Heart left ventricle (tissue), 16 donors: Measurements from ENCODE around the gene AMER3. TPM values are rescaled to one million over a fixed set of nuclear protein-coding genes. Genes with fewer than 3 reads are reported as not detected.
A peak's percentile ranks its signal among the peaks of the same experiment; 100 is the strongest.

Experiments
- ATAC-seq, 4 donors: fragments of 200-7000 bp; cut with Tn5 transposase; one replicate each; pipeline ENCODE4 v1.9.1; 2020 to 2022; ENCODE audit warnings: moderate library complexity in 4 of 4, mild to moderate bottlenecking in 3 of 4, moderate number of reproducible peaks in 1 of 4
- DNase-seq, 5 donors: peaks; one replicate each; pipeline ENCODE4 v3.0.0-alpha.2; 2020
- H3K27ac ChIP-seq, 12 donors: fragments of 200-600 bp; sonication (generic) in 4 of 12; one replicate each; pipeline versions ENCODE4 v1.5.0 to v1.8.0; 2016 to 2022; ENCODE audit warnings: mild to moderate bottlenecking in 2 of 12
- H3K27me3 ChIP-seq, 9 donors: fragments of 200-600 bp; sonication (generic) in 2 of 9; one replicate each; pipeline versions ENCODE4 v1.5.1 to v1.8.0; 2016 to 2022; ENCODE audit warnings: mild to moderate bottlenecking in 3 of 9
- H3K36me3 ChIP-seq, 9 donors: fragments of 200-600 bp; sonication (generic) in 2 of 9; one replicate each; pipeline versions ENCODE4 v1.5.0 to v1.8.0; 2018 to 2022; ENCODE audit warnings: mild to moderate bottlenecking in 2 of 9
- H3K4me1 ChIP-seq, 12 donors: fragments of 200-600 bp; sonication (generic) in 4 of 12; one replicate each; pipeline versions ENCODE4 v1.5.0 to v1.8.0; 2016 to 2022; ENCODE audit warnings: mild to moderate bottlenecking in 3 of 12
- H3K4me3 ChIP-seq, 12 donors: fragments of 200-600 bp; sonication (generic) in 4 of 12; one replicate each; pipeline versions ENCODE4 v1.5.0 to v1.8.0; 2017 to 2022; ENCODE audit warnings: mild to moderate bottlenecking in 9 of 12, moderate library complexity in 4 of 12
- H3K9me3 ChIP-seq, 12 donors: fragments of 200-600 bp; sonication (generic) in 4 of 12; one replicate each; pipeline versions ENCODE4 v1.5.0 to v1.8.0; 2016 to 2022; ENCODE audit warnings: mild to moderate bottlenecking in 1 of 12
- CTCF ChIP-seq, 12 donors: fragments of 200-600 bp; sonication (generic) in 4 of 12; IDR thresholded peaks; one replicate each; pipeline versions ENCODE4 v1.5.0 to v1.8.0; 2018 to 2022; ENCODE audit warnings: antibody characterized with exemption in 12 of 12, mild to moderate bottlenecking in 5 of 12
- POLR2A ChIP-seq, 2 donors: fragments of 450-650 bp; IDR thresholded peaks; one replicate each; pipeline ENCODE4 v1.6.1; 2017; ENCODE audit warnings: antibody characterized with exemption in 2 of 2, mild to moderate bottlenecking in 2 of 2, moderate library complexity in 2 of 2
- WGBS, 4 donors: extraction: QIAGEN DNeasy Blood & Tissue Kit in 2 of 4; methylation state at CpG; one replicate each; pipeline versions ENCODE4 v1.1.5 to v1.1.7; 2013 to 2018; 5-methylcytosine and 5-hydroxymethylcytosine counted together
- intact Hi-C, 10 donors: fragments of 100-400 bp; cut with DNase I; formaldehyde crosslinking; loops; one replicate each; pipeline versions ENCODE4 v1.11.1 to v1.14.2; 2022
- polyA plus RNA-seq, 2 donors: library from polyadenylated mRNA; stranded (reverse); fragments of 200-250 nt; gene quantifications; one replicate each; pipeline ENCODE4 v1.2.3, GENCODE V29; 2013
- total RNA-seq, 9 donors: library from RNA; depleted of rRNA in 2 of 9; stranded (reverse); fragments of >200 nt in 2 of 9; fragmentation: NEBNext Ultra II Directional in 3 of 9; extraction: Animal tissue kit (Norgen Biotek cat#: 25700) in 3 of 9; gene quantifications; one replicate each; pipeline versions ENCODE4 v1.1.0 to v1.2.4, GENCODE V29; 2016 to 2023
- donor health status: ischemic (EF 13 %, LVEDD 7.1; RV severe dilation, severe dysfunction).
- donor health status: healthy with polysubstance abuse.
- donor health status: DM: no; HTN: yes; CAD: no.
- donor health status: DM: no; HTN: no; CAD: no.
- donor health status: ischemic (EF 25% LVEDD 6.9; RV normal size, moderate dysfunction).
- donor health status: ischemic (EF 25% LVEDD 5.7; RV mildly dilated, moderate dysfunction).
- donor health status: healthy.
- donor health status: DM: yes; HTN: yes; CAD: no.
- donor health status: ischemic (EF 35%, LVEDD 5.7; RV mildly dilated, moderate dysfunction).
- donor health status: nonischemic (EF 11% LVEDD 7.7; RV severe dilation, severe dysfunction).
- donor health status: DM: yes; HTN: yes; CAD: no.
- donor health status: PGD.
- donor health status: ischemic (EF 29% LVEDD 5.4; RV normal size, mild dysfunction).
- donor health status: nonischemic (EF 23%, LVEDD 6.1; RV moderate dilation, normal function).

AMER3 gene
- total and polyA plus RNA-seq, 11 donors: not detected

- intact Hi-C loops: no loop called here
Measured at GRCh38 chr2:130786076-130786475, 30.7 kb downstream of the AMER3 start.

GRCh38 chr2:130787841-130788240 is 32.5 kb downstream of the AMER3 start:
- H3K4me3 ChIP-seq: no peak overlapping the region
- no peak for DNase-seq
- intact Hi-C loops: no loop called here
- TF ChIP-seq POLR2A (IDR thresholded peaks at IDR 0.05): no peak
- no peak for TF ChIP-seq CTCF (IDR thresholded peaks at IDR 0.05)
- no peaks in the 10 kb centered on the region for H3K36me3 ChIP-seq
- no peaks in the 10 kb centered on the region for H3K4me1 ChIP-seq
- peaks cover 0 to 6% (median 0%) of the 10 kb centered on the region in 9 donors for H3K27me3 ChIP-seq
- WGBS, 4 donors: 83 to 88% (median 87%) methylated on average over 17 of the region's 17 CpGs
- no peak overlapping the region for H3K27ac ChIP-seq
- ATAC-seq: no peak
- H3K9me3 ChIP-seq: peaks cover 0 to 5% (median 0%) of the 10 kb centered on the region in 12 donors

More at GRCh38 chr2:130786076-130786475, 30.7 kb downstream of the AMER3 start:
- Histone ChIP-seq H3K4me1 (no peaks in the 10 kb centered on the region), H3K27me3 (peaks cover 0 to 6% (median 0%) of the 10 kb centered on the region in 9 donors), H3K9me3 (peaks cover 0 to 5% (median 0%) of the 10 kb centered on the region in 12 donors), H3K4me3 (no peak overlapping the region), H3K36me3 (no peaks in the 10 kb centered on the region), H3K27ac (no peak overlapping the region)
- ATAC-seq (no peak), DNase-seq (no peak)
- no peak for TF ChIP-seq POLR2A (IDR thresholded peaks at IDR 0.05)
- no peak for TF ChIP-seq CTCF (IDR thresholded peaks at IDR 0.05)
- WGBS, 4 donors: 87 to 96% (median 90%) methylated on average over 5 to 6 of the region's 6 CpGs

- no peaks in the 10 kb centered on the region for H3K36me3 ChIP-seq
- H3K4me3 ChIP-seq: no peak overlapping the region
- intact Hi-C loops: no loop called here
- WGBS, 4 donors: 76 to 87% (median 84%) methylated on average over 2 of the region's 2 CpGs
- ATAC-seq: no peak
- no peak overlapping the region for H3K27ac ChIP-seq
- no peak for TF ChIP-seq POLR2A (IDR thresholded peaks at IDR 0.05)
- TF ChIP-seq CTCF (IDR thresholded peaks at IDR 0.05): no peak
- H3K9me3 ChIP-seq: no peaks in the 10 kb centered on the region
- no peaks in the 10 kb centered on the region for H3K4me1 ChIP-seq
- H3K27me3 ChIP-seq: peaks cover 0 to 6% (median 0%) of the 10 kb centered on the region in 9 donors
- no peak for DNase-seq
Measured at GRCh38 chr2:130790312-130790711, 35.0 kb downstream of the AMER3 start.

GRCh38 chr2:130790804-130791616 is 35.7 kb downstream of the AMER3 start:
- Histone ChIP-seq H3K9me3 (no peaks in the 10 kb centered on the region), H3K4me3 (no peak overlapping the region), H3K36me3 (no peaks in the 10 kb centered on the region), H3K27ac (no peak overlapping the region), H3K27me3 (peaks cover 0 to 6% (median 0%) of the 10 kb centered on the region in 9 donors), H3K4me1 (no peaks in the 10 kb centered on the region)
- WGBS, 4 donors: 82 to 93% (median 85%) methylated on average over 9 of the region's 9 CpGs
- TF ChIP-seq POLR2A (IDR thresholded peaks at IDR 0.05) (no peak), CTCF (IDR thresholded peaks at IDR 0.05) (no peak)
- intact Hi-C loops: no loop called here
- no peak for DNase-seq
- ATAC-seq: peak in 1 of 4 donors; percentile 22
